IPS-20b (cell line): ENCODE data around the gene ING5.
"Not testable (repeated sequence)": the region's sequence is repeated elsewhere in the genome, so short reads cannot be mapped to it uniquely, and the experiment has no call there.

Experiments
- H3K27ac ChIP-seq: one replicate; pipeline ENCODE4 v1.5.1; 2013; ENCODE audit warnings: low read length
- H3K27me3 ChIP-seq: 2 replicates; pipeline ENCODE4 v1.6.1; 2013; ENCODE audit warnings: mild to moderate bottlenecking, low read length, inconsistent platforms; ENCODE audit not compliant: insufficient read depth
- H3K36me3 ChIP-seq: 2 replicates; pipeline ENCODE4 v1.6.1; 2013; ENCODE audit warnings: low read depth, mild to moderate bottlenecking, inconsistent platforms, low read length, moderate library complexity; ENCODE audit not compliant: insufficient read depth
- H3K4me1 ChIP-seq: 2 replicates; pipeline ENCODE4 v1.6.1; 2013; ENCODE audit warnings: mild to moderate bottlenecking, control low read depth, inconsistent platforms, low read length, moderate library complexity; ENCODE audit not compliant: insufficient read depth
- H3K4me3 ChIP-seq: 2 replicates; pipeline ENCODE4 v1.5.1; 2013; ENCODE audit warnings: mild to moderate bottlenecking, low read length, inconsistent platforms
- H3K9ac ChIP-seq: 2 replicates; pipeline ENCODE4 v1.6.1; 2013; ENCODE audit warnings: low read depth, mild to moderate bottlenecking, inconsistent platforms, low read length, moderate library complexity
- H3K9me3 ChIP-seq: 2 replicates; pipeline ENCODE4 v1.6.1; 2013; ENCODE audit warnings: mild to moderate bottlenecking, low read depth, low read length, inconsistent platforms; ENCODE audit not compliant: insufficient read depth

The ING5 gene

GRCh38 chr2:241724259-241724974 is 22.6 kb downstream of the ING5 start:
- H3K4me3 ChIP-seq: no peak overlapping the region
- no peak overlapping the region for H3K27ac ChIP-seq
- no peaks in the 10 kb centered on the region for H3K27me3 ChIP-seq
- no peaks in the 10 kb centered on the region for H3K4me1 ChIP-seq
- H3K9ac ChIP-seq: no peak overlapping the region
- peaks cover 16% of the 10 kb centered on the region for H3K9me3 ChIP-seq
- peaks cover 66% of the 10 kb centered on the region for H3K36me3 ChIP-seq

GRCh38 chr2:241724975-241725870 is 23.4 kb downstream of the ING5 start:
- H3K36me3 ChIP-seq: peaks cover 57% of the 10 kb centered on the region

GRCh38 chr2:241726459-241726858 is 24.6 kb downstream of the ING5 start:
- Histone ChIP-seq H3K9ac (no peak overlapping the region), H3K27ac (no peak overlapping the region), H3K4me3 (no peak overlapping the region), H3K36me3 (peaks cover 45% of the 10 kb centered on the region), H3K27me3 (no peaks in the 10 kb centered on the region), H3K4me1 (no peaks in the 10 kb centered on the region), H3K9me3 (peaks cover 16% of the 10 kb centered on the region)

More at GRCh38 chr2:241724975-241725870, 23.4 kb downstream of the ING5 start:
- peaks cover 16% of the 10 kb centered on the region for H3K9me3 ChIP-seq
- H3K27ac ChIP-seq: no peak overlapping the region
- H3K9ac ChIP-seq: no peak overlapping the region
- H3K4me3 ChIP-seq: no peak overlapping the region
- H3K4me1 ChIP-seq: no peaks in the 10 kb centered on the region
- no peaks in the 10 kb centered on the region for H3K27me3 ChIP-seq

- Histone ChIP-seq H3K36me3 (peaks cover 30% of the 10 kb centered on the region), H3K9me3 (peaks cover 6% of the 10 kb centered on the region), H3K9ac (no peak overlapping the region), H3K27me3 (peaks cover 1% of the 10 kb centered on the region; the same call in 1 of the 2 replicates), H3K4me1 (no peaks in the 10 kb centered on the region), H3K27ac (no peak overlapping the region), H3K4me3 (no peak overlapping the region)
These were observed 26.2 kb downstream of the ING5 start for GRCh38 chr2:241728000-241728399.

- peaks cover 23% of the 10 kb centered on the region; the same call in 1 of the 2 replicates for H3K36me3 ChIP-seq
- peaks cover 7% of the 10 kb centered on the region for H3K27me3 ChIP-seq
- H3K9me3 ChIP-seq: no peaks in the 10 kb centered on the region
- no peaks in the 10 kb centered on the region for H3K4me1 ChIP-seq
- no peak overlapping the region for H3K27ac ChIP-seq
- no peak overlapping the region for H3K4me3 ChIP-seq
- no peak overlapping the region for H3K9ac ChIP-seq
These were observed 26.8 kb downstream of the ING5 start for GRCh38 chr2:241728627-241729026.

- no peak overlapping the region for H3K27ac ChIP-seq
- no peaks in the 10 kb centered on the region for H3K4me1 ChIP-seq
- no peak overlapping the region for H3K9ac ChIP-seq
- H3K36me3 ChIP-seq: peaks cover 13% of the 10 kb centered on the region; the same call in 1 of the 2 replicates
- H3K4me3 ChIP-seq: no peak overlapping the region
- H3K9me3 ChIP-seq: no peaks in the 10 kb centered on the region
- peaks cover 11% of the 10 kb centered on the region for H3K27me3 ChIP-seq
These were observed 28.0 kb downstream of the ING5 start for GRCh38 chr2:241729868-241730267.

GRCh38 chr2:241730671-241731293 is 28.9 kb downstream of the ING5 start:
- Histone ChIP-seq H3K36me3 (peaks cover 7% of the 10 kb centered on the region; the same call in 1 of the 2 replicates), H3K9me3 (no peaks in the 10 kb centered on the region), H3K27me3 (peaks cover 11% of the 10 kb centered on the region), H3K27ac (no peak overlapping the region), H3K4me1 (no peaks in the 10 kb centered on the region), H3K9ac (no peak overlapping the region), H3K4me3 (no peak overlapping the region)

- H3K9me3 ChIP-seq, H3K4me3 ChIP-seq, H3K27ac ChIP-seq, H3K4me1 ChIP-seq, H3K9ac ChIP-seq, H3K36me3 ChIP-seq: not testable (repeated sequence)
- peaks cover 11% of the 10 kb centered on the region for H3K27me3 ChIP-seq
These were observed 30.8 kb downstream of the ING5 start for GRCh38 chr2:241732513-241733186.

GRCh38 chr2:241733391-241734207 is 31.8 kb downstream of the ING5 start:
- H3K27me3 ChIP-seq: peaks cover 11% of the 10 kb centered on the region
- no peak overlapping the region for H3K9ac ChIP-seq
- H3K4me1 ChIP-seq: no peaks in the 10 kb centered on the region
- H3K27ac ChIP-seq: no peak overlapping the region
- no peaks in the 10 kb centered on the region for H3K9me3 ChIP-seq
- peak overlapping the region; percentile 61; the same call in 1 of the 2 replicates for H3K4me3 ChIP-seq
- H3K36me3 ChIP-seq: no peaks in the 10 kb centered on the region

- Histone ChIP-seq H3K27ac (no peak overlapping the region), H3K27me3 (peaks cover 11% of the 10 kb centered on the region), H3K4me1 (no peaks in the 10 kb centered on the region), H3K4me3 (peak overlapping the region; percentile 61; the same call in 1 of the 2 replicates), H3K36me3 (no peaks in the 10 kb centered on the region), H3K9me3 (no peaks in the 10 kb centered on the region), H3K9ac (no peak overlapping the region)
These were observed 32.3 kb downstream of the ING5 start for GRCh38 chr2:241734208-241734466.
